Upper lobe of left lung (tissue), 4 donors: ENCODE measurements around the gene IFI30.

Experiments
- EP300 ChIP-seq, 4 donors: sonication (generic); formaldehyde crosslinking; IDR thresholded peaks; one replicate each; pipeline ENCODE4 v1.5.1; 2017; ENCODE audit warnings: antibody characterized with exemption in 4 of 4, control low read depth in 2 of 4
- POLR2A ChIP-seq, 4 donors: fragments of 450-650 bp; IDR thresholded peaks; one replicate each; pipeline ENCODE4 v1.5.1; 2016 to 2017; ENCODE audit warnings: antibody characterized with exemption in 4 of 4, mild to moderate bottlenecking in 2 of 4
- POLR2AphosphoS5 ChIP-seq, 2 donors: sonication (generic); formaldehyde crosslinking; IDR thresholded peaks; one replicate each; pipeline ENCODE4 v1.5.1; 2017; ENCODE audit warnings: antibody characterized with exemption in 2 of 2
- TF ChIP-seq, protein P1 (sequence below), 6 experiments: fragments of 450-650 bp in 4 of 6; fragments of 200-600 bp in 2 of 6; sonication (generic) in 2 of 6; IDR thresholded peaks; one replicate each; pipeline ENCODE4 v1.5.1; 2016 to 2019; ENCODE audit warnings: antibody characterized with exemption in 6 of 6

DNA sequence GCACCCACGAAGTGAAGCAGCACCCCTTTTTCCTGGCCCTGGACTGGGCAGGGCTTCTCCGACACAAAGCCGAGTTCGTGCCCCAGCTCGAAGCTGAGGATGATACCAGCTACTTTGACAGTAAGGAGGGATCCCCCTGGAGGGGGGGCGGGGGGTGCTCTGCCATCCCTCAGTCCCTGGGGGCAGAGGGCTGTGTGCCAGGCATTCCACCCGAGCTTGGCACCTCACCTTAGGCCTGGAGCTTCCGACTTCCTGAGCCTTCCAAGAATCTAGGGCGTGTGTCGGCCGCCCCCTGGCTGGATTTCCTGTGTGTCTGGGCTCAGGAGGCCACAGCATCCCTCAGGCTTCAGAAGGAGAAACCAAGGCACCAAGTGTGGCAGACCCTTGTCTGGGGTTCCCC lies 36.4 kb upstream of the IFI30 start:
- no peak for TF ChIP-seq POLR2A (IDR thresholded peaks at IDR 0.05)
- TF ChIP-seq, protein P1, sequence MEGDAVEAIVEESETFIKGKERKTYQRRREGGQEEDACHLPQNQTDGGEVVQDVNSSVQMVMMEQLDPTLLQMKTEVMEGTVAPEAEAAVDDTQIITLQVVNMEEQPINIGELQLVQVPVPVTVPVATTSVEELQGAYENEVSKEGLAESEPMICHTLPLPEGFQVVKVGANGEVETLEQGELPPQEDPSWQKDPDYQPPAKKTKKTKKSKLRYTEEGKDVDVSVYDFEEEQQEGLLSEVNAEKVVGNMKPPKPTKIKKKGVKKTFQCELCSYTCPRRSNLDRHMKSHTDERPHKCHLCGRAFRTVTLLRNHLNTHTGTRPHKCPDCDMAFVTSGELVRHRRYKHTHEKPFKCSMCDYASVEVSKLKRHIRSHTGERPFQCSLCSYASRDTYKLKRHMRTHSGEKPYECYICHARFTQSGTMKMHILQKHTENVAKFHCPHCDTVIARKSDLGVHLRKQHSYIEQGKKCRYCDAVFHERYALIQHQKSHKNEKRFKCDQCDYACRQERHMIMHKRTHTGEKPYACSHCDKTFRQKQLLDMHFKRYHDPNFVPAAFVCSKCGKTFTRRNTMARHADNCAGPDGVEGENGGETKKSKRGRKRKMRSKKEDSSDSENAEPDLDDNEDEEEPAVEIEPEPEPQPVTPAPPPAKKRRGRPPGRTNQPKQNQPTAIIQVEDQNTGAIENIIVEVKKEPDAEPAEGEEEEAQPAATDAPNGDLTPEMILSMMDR (IDR thresholded peaks at IDR 0.05), result no peak
- no peak for TF ChIP-seq POLR2AphosphoS5 (IDR thresholded peaks at IDR 0.05)
- TF ChIP-seq EP300 (IDR thresholded peaks at IDR 0.05), result no peak
